KBM-7 (cell line): Measurements from ENCODE around the gene GALNT15.

Experiments used
- DNase-seq: peaks from one replicate; pipeline ENCODE4 v3.0.0-alpha.2; 2015
- in situ Hi-C: fragments of 300-500 bp; cut with MboI; formaldehyde crosslinking; loops from 2 replicates; pipeline ENCODE4 v1.14.3; 2020; ENCODE audit warnings: low sequenced_read_pairs, low pct_unique_long_range_greater_than_20kb, mixed read lengths

GALNT15 gene, protein sequence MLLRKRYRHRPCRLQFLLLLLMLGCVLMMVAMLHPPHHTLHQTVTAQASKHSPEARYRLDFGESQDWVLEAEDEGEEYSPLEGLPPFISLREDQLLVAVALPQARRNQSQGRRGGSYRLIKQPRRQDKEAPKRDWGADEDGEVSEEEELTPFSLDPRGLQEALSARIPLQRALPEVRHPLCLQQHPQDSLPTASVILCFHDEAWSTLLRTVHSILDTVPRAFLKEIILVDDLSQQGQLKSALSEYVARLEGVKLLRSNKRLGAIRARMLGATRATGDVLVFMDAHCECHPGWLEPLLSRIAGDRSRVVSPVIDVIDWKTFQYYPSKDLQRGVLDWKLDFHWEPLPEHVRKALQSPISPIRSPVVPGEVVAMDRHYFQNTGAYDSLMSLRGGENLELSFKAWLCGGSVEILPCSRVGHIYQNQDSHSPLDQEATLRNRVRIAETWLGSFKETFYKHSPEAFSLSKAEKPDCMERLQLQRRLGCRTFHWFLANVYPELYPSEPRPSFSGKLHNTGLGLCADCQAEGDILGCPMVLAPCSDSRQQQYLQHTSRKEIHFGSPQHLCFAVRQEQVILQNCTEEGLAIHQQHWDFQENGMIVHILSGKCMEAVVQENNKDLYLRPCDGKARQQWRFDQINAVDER

DNA sequence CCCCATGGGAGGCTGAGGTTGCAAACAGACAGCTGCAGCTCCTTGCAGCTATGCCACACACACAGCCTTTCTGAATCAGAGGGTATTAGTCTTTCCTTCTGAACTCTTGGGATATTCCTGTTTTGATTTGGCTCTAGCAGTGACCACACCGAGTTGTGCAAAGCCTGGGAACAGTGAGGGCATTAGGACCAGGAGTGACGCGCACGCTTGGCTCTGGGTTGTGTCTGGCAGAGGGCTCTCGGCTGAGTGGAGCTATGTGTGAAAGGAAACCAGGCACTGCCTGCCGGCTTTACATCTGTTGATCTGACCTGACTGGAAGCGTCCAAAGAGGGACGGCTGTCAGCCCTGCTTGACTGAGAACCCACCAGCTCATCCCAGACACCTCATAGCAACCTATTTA lies at the start of gene GALNT15:
TSS of gene GALNT15 (plus strand) at position 292 of the 400 bp plus-strand sequence. CDS start 472 bp downstream, outside the sequence.
- in situ Hi-C loops: no loop called here
- no peak for DNase-seq

DNA sequence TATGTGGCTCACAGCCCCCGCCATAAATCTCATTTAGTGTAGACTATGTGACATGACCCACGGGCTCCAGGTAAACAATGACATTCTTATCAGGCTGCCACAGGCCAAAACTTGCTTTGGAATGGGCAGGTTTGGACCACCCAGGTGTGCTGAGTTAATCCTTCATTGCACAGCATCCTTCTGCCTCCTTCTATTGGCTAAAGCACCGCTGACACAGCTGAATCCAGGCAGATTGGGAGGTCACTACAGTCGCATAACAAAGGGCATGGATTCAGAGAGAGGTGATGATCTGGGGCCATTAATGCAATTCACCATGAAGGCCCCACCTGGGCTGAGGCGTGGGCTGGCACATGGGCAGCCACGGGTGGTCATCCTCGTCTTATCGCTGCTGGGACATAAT lies 47.8 kb upstream of the GALNT15 start:
- in situ Hi-C loops: no loop called here
- DNase-seq: no peak

DNA sequence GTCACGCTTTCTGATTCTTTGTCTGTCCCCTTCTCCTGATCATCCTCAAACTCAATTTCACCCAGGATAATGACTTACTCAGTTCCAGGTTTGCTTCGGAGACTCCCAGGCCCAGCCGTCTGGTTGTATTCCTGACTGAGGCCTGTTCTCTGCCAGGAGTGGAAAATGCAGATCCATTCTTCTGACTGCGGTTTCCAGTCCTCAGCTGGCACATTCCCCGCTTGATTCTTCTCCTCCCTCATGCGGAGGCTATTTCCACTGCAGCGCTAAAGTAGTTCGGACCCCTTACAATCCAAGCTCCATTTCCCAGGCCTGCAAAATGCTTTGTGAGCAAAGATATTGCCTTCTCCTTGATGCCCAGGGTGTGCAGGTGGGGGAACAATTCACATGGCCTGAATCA lies 47.2 kb upstream of the GALNT15 start:
- in situ Hi-C loops: no loop called here
- DNase-seq: no peak

DNA sequence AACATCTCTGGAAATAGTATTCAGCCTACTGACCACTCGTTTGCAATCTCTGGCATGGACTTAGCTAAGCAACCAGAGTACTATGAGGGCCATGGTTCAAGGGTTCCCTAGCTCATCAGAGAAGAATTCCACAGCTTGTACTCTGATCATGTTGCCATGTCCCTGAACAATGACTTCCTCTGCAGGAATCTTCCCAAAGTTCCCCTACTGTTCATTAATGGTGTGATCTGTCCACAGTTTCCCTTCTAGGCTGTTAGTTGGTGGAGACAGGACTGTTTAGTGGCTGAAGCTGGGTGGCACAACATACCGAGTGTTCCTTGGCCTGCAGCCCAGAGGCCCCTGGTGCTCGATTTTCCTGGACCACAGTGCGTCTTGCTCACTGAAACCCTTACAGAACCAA lies 44.4 kb upstream of the GALNT15 start:
- DNase-seq: no peak
- in situ Hi-C loops: no loop called here

DNA sequence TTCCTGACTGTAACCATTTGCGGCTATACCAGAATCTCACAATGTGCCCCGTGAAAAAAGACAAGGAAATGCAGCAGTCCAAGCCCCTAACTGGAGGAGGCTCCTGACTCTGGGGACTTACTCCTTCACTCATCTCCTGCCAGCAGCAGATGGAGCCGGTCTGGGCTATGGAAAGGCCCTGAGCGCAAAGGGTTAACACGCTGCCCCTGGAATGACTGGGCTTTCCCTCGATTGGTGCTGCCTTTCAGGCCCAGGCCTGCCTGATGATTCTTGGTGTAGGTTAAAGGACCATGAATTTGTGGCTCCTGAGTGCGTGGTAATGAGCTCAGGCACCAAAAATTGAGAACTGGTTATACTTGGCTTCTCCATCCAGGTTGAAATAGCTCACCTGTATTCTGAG lies 42.3 kb upstream of the GALNT15 start:
- no peak for DNase-seq
- in situ Hi-C loops: no loop called here

DNA sequence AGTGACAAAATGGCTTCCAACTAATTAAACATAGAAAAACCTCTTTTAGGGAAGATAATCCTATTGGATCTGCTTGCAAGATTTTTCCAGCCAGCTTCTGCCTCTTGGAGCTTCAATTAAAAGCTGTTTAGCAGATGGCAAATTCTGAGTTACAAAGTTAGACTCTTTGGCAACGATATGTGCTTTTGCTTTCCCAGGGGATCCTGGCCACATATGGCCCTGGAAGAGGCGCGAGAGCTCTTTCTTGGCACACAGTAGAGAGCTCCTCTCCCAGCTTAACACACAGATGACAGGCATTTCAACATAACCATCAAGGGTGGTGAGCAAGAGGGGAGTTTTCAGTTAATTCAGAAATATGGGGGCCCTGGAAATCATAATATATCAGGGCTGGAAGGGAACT lies 41.6 kb upstream of the GALNT15 start:
- in situ Hi-C loops: no loop called here
- no peak for DNase-seq

DNA sequence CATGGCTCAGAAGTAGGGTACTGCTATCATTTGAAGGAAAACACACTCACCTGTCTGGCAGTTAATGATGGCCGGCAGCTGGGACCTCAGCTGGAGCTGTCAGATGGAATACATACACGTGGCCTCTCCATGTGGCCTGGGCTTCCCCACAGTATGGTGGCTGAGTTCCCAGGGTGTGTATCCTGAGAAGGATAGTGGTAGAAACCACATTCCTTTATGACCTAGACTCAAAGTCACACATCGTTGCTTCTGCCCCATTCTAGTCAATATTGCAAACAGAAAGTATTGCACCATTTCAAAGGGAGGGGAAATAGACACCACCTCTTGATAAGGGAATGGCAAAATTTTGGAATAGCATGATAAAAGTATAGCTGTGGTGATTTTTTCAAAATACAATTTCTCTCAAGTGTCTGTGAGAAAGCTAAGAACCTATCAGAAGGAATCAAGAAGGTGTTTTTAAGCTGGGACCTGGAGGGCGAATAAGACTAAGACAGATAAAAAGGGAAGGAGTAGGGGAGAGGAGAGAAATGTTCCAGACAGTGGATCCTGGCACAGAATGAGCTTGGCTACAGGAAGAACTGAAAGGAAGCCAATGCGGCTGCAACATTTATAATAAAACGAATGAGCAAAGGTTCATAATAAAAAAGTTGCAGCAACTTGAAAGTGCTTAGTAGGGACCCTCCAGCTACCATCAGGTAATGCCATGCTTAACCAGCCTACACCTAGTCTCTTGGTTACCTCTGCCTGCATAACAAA lies 40.1 kb upstream of the GALNT15 start:
- DNase-seq: peak; percentile 39

DNA sequence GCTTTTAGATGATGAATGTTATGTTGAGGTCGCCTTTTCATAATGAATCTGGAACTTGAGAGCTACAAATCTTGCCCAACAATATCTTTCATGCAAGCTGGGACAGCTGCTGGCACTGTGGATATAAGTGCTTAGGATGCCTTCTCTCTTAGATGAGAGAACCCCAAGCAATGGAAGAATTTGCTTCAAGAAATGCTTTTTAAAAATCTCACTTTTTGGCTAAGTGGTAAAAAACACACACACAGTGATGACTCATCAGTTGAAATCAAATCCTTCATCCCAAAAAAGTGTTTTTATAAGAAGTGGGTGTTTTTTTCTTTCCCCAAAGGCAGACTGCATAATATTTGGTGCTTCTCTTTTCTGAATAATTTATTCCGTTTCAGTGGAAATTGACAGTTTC lies 38.4 kb upstream of the GALNT15 start:
- in situ Hi-C loops: no loop called here

More for the DNA sequence above, 40.1 kb upstream of the GALNT15 start:
- in situ Hi-C loops: no loop called here

DNA sequence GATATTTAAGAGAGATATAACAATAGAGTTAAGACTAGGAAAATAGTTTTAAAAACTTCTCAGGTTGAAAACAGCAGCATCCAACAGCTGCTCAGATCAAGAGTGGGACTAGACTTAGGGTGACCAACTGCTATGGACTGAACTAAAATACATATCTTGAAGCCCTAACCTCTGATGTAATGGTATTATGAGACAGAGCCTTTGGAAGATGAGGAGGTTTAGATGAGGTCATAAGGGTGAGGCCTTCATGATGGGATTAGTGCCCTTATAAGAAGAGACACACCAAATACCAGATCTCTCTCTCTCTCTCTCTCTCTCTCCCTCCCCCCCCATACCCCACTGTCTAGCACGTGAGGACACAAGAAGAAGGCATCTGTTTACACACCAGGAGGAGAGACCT lies 37.4 kb upstream of the GALNT15 start:
- in situ Hi-C loops: no loop called here
- DNase-seq: no peak

More for the DNA sequence above, 38.4 kb upstream of the GALNT15 start:
- no peak for DNase-seq

DNA sequence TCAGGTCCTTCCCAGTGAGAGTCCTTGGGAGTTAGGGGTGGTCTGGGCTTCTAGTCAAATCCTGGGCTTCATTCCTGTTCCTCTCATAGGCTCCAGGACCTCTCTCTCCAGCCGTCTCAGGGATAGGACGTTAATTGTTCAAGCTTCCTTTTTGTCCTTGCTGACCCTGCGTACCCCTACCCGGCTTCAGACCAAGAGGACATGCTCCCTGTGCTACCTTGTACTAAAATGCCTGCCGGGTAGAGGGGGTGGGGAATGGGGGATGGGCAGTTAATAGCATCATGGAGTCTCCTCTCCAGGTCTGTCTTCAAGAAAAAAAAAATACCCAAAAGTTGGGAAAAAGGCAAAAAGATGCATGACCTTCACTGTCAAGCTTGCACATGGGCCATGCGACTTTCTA lies 36.5 kb upstream of the GALNT15 start:
- in situ Hi-C loops: no loop called here
- no peak for DNase-seq

DNA sequence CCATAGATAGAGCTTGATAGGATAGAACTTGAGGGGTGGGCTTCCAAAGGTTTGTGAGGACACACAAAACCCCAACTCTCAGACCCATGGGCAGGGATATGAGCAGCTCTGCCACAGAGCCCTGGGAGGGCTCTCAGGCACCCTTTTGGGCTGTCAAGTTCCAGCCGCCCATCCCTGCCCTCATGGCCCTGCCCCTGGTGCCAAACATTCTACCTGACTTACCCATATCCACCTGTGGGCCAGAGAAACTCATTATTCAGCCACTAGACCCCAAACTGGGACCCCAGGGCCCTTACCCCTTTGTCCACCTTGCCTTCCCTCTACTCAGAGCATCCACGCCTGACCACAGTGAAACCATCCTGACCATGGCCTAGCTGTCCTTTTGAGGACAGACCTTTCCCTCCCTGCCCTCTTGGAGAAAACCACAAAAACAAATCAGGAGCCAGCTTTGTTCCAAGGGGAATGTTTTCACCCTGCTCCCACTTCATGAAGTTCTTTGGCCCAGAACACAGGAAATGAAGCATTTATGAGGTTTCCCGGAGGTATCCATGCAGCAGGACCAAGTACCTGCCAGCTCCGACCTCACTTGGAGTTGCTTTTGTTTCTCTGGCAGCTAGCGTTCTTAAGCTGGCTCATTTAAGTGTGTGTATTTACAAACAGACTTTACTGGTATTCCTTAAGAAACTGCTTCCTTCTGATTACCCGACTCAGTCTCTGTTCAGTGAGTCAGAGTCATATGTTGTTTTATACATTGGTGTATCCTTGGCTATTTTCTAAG lies 34.2 kb upstream of the GALNT15 start:
- in situ Hi-C loops: no loop called here
- DNase-seq: no peak

DNA sequence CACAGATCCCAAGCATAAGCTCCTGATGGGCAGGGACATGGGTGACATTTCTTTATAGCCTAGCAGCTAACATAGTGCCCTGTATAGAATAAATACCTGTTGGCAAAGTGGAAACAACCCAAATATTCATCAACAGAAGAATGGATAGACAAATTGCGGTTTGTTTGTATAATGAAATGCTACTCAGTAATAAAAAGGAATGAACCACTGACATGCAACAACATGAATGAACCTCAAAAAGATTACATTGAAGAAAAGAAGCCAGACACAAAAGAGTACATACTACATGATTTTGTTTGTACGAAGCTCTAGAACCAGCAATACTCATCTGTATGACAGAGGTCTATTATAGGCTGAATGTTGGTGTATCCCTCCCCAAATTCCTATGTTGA lies 33.6 kb upstream of the GALNT15 start:
- in situ Hi-C loops: no loop called here
- DNase-seq: no peak

DNA sequence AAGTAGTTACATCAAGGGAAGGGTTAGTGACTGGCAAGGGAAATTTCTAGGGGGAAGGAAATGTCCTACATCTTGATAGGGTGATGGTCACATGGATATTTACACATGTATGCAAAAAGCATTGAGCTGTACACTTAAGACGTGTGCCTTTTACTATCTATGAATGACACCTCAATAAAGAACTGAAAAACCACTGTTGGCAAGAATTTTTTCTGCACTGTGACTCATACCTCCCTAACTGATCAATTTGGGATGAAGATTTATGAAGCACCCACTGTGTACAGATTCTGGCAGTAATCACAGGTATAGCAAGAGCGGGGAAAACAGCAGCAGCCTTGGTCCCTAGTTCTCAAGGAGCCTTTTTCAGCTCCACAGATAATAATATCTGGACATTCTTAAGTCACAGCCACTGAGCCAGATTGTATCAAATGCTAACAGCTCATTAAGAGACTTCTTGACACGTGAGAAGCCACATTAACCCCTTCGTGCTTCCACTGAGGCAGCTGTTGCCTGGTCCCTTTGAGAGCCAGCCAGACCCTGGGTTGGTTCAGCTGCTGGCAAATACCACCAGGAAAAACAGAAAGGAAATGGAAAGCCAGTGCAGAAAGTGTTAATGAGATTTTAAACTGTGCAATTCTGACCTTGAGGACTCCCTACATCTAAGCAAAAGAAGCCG lies 32.0 kb upstream of the GALNT15 start:
- no peak for DNase-seq

DNA sequence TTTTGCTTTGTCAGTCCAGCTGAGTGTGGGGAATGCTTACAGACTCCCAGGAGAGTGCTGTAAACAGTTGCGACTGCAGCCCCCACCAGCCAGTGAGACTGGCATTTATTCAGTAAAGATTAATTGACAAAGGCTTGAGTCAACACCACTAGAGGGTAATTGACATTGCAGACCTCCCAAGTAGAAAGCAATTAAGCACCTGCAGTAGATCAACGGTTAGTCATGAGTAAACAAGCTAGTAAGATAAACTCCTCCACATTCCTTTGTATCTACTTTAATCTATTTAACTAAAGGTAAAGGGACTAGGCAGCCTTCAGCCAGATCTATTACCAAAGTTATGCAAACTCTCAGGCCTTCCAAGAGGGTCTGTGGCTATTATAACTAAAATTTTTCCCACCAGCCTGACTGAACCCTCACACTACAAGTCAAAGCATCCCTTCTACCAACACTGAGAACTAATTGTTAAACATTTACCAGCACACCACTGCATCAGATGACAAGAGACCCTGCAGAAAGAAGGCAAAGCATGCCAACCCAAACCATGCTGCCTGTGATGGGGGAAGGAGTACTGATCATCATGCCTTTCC lies 30.5 kb upstream of the GALNT15 start:
- DNase-seq: peak; percentile 35
- in situ Hi-C loops: no loop called here

More for the DNA sequence above, 32.0 kb upstream of the GALNT15 start:
- in situ Hi-C loops: no loop called here

DNA sequence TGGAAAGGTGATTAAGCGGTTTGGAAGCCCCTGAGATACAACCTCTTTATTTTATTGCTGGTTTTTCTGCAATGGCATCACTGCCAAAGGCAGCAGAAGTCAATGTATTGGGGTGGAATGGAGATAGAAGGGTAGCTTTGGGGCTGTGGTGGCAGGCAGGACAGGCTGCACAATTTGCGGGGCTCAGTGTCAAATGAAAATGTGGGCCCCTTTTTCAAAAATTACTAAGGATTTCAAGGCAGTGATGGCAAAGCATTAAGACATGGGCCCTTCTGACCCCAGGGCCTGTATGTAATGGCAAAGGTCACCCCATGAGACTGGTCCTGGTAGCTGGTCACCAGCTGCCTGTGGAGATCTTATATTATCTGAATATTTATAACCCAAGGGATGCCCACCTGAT lies 29.3 kb upstream of the GALNT15 start:
- in situ Hi-C loops: no loop called here

DNA sequence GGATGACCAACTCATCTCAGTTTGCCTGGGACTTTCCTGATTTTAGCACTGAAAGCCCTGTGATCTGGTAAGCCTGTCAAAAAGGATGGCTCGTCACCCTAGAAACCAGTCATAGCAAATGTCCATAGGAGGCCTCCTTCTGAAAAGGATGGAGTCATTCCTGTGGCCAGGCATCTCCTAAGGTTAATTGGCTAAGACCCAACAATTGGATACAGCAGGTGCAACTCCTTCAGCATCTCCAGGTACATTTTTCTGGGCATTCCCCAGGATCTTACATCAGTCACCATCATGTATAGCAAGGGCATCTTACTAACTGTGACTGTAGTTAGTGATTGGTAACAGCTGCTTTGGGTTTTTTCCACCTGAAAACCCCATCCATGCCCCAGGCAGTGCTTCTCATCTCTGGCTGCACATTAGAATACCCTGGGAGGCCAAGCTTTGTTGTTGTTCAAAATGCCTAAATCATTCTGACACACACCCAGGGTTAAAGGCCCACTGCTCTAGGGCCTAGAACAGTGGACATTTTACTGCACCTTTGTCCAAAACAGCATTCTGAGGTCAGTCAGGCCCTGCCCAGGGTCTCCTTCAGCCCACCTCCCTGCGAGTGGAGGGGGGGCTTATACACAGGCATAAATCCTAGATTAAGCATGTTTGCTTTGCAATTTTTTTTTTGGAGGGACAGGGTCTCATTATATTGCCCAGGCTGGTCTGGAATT lies 28.3 kb upstream of the GALNT15 start:
- DNase-seq: no peak
- in situ Hi-C loops: no loop called here

More for the DNA sequence above, 29.3 kb upstream of the GALNT15 start:
- DNase-seq: no peak

DNA sequence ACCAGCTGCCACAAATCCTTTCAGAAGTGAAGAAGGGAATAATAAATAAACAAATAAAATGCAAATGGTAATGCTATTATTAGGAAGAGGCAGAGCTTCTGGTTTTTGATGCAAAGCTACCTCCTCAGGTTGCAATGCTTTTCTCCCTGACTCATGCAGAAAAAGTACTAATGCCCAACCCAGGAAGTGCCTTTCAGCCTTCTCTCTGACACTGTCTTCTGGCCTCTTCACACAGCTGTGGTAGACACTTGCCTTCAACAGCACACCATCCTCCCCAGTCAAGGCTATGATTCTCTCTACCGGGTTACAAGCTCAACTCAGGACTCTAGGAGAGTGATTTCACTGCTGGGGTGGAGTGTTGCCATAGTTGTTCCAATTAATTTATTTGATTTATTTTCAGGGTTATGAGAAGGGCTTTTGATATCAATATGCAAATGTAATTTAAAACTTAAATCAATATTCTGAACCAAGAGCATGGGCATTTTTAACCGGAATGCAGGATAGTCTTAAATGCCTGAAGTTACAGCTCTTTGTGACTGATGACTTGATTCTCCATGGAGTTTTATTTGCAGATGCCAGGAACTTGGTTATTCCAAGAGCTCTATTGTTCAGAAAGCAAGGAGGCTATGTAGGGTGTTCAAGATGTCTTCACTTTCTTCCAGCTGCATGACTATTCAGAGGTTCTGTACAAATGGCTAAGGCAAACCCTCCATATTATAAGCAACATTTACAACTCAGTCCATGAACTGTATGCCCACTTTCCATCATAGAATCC lies 27.1 kb upstream of the GALNT15 start:
- DNase-seq: peak; percentile 25
- in situ Hi-C loops: no loop called here
